GM21447 (cell line): Measurements from ENCODE around the gene CACNG5.
"Not testable (repeated sequence)": the region's sequence is repeated elsewhere in the genome, so short reads cannot be mapped to it uniquely, and the experiment has no call there.

Source experiments
- ATAC-seq: cut with Tn5 transposase; IDR thresholded peaks from one replicate; pipeline ENCODE4 v1.9.1; 2021; ENCODE audit not compliant: unreplicated experiment

Gene CACNG5

DNA sequence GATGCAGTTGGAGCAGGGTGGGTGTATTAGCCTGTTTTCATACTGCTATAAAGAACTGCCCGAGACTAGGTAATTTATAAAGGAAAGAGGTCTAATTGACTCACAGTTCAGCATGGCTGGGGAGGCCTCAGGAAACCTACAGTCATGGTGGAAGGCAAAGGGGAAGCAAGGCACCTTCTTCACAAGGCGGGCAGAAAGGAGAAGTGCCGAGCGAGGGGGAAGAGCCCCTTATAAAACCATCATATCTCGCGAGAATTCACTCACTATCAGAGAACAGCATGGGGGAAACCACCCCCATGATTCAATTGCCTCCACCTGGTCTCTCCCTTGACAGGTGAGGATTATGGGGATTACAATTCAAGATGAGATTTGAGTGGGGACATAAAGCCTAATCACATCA is 68.4 kb downstream of the CACNG5 start:
- ATAC-seq, result not testable (repeated sequence)

DNA sequence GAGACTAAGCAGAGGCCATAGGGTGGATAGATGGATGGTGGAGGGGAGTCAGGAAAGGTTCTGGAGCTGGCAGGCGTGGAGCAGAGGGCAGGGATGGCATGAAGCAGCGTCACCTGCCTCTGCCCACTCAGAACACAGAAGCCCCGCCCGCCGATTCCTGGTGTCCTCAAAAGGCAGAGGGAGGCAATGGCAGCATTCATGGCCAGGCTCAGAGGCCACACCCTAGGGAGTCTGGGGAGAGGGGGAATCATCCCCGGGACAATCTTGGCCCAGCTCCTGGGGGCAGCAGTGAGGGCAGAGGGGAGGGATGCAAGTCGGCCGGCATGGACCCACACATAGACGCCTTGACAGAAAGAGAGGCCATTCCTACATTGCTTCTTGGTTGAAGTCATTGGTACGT is 68.9 kb downstream of the CACNG5 start:
- no peak for ATAC-seq

DNA sequence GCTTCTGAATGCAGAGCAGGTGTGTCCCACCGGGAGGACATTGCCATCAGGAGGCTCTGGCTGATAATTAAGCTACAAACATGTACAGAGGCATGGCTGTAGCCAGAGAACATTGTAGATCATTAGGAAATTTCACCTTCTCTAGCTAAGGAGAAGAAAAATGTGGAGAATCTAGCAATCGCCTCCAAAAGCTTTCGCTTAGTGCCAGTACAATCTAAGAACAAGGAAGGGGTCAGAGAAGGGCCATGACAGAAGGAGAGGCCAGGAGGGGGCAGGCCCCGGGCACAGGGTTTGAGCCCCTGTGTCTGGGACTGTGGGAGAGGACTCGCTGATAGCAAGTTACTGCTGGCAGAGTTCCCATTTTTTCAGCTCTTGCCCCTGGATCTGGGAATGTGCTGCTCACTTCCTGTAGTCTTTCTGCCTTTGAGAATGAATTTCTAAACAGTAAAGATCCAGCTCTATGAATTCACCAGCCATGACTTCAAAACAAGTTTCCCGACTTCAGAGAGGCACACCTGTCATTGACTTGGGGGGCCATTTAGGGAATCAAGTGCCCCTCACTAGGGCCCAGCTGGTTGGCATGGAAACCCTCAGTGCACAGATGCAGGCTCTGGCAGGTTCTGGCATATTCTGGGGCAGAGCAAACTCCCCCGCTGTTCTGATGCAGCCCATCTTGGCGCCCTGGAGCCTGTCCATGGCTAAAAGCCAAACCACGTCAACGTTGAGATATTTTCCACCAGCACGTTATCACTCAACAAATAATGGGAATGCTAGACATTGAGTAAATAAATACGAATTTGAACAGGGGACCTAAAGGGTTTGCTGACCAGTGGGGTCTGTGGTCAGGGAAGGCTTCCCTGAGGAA is 70.1 kb downstream of the CACNG5 start:
- ATAC-seq, result no peak

DNA sequence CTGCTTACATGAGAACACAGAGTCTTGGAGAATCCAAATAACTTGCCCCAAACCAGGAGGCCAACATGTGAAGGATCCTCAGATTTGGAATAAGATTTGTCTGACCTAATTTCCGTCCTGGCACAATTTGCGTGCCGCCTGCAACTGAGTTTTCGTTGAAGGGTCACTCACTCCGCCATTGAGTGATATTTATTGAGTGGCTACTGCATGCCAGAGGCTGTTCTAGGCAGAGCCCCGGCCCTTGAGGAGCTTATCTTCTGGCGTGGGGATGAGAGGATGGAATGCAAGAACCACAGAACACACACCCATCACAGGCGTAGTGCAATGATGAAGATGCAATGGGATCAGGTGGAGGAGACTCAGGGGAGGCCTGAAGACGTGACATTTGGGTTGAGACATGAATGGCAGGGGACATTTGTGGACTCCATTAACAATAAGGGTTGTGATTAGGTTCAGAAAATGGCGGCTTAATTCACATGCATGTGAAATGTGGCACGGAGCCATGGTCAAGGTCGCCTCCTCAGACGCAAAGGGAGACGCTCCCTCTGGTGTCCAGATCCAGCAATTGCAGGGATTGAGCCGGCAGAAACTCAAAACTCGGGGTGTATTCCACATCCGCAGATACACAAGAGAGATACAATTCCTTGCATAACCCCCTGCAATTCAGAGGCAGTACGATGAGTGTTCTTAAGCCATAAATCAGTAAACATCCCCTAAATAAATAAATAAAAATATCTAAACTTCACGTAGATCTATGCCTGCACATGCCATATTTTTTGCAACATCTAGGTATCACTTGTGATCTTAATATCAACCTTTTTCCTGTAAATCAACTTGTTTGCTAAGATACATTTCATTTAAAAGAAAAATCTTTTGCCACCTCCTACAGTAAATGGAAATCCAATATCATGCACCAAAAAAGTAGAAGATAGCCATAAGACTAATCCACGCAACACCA is 71.7 kb downstream of the CACNG5 start:
- ATAC-seq, result no peak

DNA sequence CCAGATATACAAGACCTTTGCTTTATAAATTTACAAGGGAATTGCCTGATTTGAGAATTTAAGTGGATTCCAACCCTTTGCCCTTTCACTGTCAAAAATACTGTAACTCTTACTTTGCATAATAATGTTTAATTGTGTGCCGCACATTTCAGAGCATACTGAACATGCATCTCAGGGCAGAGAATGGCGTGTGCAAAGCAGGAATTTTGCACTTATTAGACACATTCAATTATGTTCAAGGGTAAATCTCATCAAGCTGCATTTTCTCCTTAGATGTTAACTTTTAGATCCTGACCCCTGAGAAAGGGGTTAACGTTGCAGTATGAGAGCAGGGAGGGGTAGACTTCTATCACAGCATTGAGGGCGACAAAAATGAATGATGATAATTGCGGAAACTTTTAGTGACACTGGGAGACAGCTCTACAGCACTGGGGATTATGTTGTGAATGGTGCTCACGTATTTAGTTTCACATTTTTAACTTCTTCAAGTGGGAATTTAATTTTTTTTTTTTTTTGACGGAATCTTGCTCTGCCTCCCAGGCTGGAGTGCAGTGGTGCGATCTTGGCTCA is 75.0 kb downstream of the CACNG5 start:
- no peak for ATAC-seq

DNA sequence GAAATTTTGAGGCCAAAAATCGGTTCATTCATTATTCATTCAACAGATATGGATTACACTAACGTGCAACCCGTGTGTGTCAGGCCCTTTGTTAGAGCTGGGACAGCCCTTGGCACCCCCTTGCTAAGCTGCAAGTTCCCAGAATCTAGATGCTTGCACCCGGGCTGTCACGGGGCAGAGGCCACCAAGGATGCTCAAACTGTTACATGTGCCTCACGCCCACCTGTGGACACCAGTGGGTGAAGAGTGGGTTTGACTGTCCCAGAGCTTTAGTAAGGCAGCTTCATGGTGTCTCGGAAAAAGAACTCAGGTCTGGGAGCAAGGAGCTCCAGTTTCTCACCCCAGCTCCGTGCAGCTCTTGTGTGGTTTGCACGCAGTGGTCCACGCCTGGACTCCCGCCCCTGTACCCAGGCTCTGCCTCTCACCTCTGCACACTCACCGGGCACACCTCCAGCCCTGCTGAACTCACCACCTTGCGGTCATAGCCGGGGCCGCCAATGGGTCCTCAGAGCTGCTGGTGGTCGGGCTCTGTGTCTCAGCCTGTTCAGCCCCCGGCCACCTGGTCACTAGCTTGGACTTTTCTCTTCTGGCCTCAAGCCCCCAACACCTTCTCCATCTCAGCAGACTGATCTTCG is 75.9 kb downstream of the CACNG5 start:
- no peak for ATAC-seq

DNA sequence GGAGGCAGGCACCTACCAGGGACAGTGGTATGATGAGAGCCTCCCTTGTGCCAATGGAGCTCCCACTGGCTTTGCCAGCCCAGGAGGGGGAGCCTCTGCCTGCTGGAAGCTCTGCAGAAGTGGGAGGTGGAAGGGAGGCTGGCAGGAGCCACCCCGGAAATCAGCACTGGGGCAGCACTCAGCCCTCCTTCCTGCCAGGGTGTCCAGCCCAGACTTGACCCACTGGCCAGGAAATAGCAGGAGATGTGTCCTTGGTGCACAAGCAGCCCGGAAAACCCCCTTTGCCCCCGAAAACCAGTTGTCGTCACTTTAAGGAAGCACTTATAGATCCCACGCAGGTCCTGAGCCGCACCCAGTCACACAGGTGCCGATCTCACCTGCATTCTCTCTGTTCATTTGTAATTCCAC is 80.3 kb downstream of the CACNG5 start:
- ATAC-seq, result no peak

DNA sequence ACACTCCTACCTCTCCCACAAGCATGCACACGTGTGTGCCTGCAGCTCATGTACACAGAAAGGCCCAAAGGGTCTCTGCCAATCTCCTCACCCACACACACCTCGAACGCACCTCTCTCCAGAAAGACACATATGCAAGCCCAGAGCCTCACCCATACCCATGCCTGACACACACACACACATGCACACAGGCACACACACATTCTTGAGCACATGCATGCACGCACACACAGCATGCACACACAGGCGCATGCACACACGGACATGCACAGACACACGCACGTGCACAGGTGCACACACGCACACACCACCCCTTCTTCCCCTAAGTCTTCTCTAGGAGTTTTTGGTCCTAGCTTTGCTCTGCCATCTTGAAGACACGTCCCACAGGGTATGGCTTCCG is 80.9 kb downstream of the CACNG5 start:
- no peak for ATAC-seq

DNA sequence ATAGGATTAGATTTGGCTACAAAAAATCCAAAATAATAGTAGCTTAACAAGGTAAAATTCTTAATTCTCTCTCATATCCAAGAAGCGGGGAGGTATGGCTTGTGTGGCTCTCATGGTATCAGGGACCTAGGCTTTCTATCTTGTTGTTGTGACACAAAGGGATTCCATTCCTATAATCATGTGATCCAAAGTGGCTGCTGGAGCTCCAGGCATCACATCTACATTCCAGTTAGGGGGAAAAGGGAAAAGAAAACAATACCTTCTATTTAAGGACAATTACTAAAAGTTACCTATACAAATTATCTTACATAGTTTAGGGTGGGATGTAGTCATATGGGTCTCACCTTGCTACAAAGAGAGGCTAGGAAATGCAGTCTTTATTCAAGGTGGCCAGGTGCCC is 82.0 kb downstream of the CACNG5 start:
- no peak for ATAC-seq

DNA sequence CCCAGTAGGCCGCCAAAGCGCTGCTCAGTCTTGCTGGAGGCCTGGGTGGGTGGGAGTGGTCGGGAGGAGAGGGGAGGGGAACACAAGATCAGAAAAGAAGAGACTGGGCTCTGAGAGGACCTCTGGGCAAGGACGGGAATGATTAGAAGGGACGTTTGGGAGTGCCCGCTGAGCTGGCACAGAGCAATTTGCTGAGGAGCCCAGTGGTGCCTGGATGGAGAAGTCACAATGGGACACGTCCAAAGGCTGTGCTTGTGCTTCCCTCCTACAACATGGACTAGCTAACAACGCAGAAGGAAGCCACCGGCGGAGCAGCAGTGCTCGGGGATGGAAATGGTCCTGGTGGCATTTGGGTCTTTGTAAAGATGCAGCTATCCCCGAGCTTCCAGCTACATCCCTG is 84.0 kb downstream of the CACNG5 start:
- ATAC-seq, result no peak

DNA sequence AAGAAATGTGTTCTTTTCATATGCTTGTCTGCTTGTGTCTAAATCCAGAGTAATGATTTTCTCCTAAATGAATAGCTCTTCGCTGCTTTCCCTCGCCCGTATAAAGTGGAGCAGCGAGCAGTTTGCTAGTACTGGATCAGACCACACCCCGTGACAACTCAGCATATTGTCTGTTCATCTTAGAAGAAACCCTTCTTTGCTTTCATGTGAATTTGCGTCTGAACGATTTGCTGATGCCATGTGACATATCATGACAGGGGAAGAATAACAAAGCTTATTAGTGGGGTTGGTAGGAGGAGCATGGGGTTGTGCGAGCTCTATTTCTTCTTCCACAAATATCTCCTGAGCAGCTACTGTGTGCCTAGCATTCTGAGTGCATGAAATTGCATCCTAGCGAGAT is 85.5 kb downstream of the CACNG5 start:
- ATAC-seq, result no peak

DNA sequence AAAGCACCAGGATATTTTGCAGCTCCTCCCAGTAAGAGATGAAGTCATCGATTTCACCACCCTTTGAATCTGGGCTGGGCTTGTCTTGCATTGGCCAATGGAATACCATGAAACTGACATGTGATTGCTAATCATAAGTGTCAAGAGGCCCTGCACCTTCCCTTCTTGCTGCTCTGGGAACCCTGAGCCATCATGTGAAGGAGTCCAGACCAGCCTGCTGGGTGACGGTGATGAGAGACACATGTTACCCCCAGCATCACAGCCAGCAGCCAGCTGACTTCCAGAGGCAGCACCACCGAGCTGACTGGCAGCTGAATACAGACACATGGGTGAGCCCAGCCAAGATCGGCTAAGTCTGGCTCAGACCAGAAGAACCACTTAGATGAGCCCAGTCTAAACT is 86.0 kb downstream of the CACNG5 start:
- no peak for ATAC-seq

DNA sequence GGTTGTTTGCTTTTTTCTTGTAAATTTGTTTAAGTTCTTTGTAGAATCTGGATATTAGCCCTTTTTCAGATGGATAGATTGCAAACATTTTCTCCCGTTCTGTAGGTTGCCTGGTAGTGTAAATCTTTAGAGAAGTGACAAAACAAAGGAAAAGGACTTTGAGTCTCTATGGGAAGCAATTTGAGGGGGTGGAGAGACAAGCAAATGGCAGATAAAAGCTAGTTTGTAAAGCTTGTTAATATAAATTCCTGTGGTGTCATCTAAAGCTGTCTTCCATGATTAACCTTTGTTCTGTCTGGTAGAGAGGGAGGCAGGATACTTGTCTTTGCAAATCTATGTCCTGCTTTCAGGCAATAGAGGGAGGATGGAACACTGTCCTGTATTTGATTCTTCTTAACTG is 89.0 kb downstream of the CACNG5 start:
- no peak for ATAC-seq

DNA sequence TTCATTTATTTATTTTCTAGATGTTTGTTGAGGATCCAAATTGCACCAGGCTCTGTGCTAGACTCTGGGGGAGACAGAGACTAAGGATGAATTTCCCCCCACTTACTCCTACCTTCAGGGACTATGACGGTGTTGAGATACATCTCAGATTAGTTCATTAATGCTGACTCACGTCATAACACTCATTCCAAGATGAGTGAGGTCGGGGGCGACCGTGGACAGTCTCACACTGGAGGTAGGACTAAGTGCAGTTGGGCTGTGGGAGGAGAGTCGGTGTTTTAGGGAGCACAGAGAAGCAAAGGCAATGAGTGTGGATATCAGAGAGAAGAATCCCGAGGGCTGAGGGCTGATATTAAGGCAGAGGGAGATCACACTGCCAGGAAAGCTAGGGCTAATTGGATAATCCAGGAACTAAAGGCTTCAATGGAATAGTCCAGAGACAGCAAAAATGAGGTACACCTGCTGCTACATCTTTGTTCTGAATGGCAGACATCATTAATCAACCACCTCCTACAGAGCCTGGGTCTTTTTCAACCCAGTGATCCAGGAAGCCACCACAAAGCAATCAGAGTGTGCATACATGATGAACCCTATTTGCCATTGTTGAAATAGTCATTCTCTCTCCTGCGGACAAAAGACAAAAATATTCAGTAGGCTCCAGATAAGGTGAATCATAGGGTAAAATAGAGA is 91.0 kb downstream of the CACNG5 start:
- no peak for ATAC-seq

DNA sequence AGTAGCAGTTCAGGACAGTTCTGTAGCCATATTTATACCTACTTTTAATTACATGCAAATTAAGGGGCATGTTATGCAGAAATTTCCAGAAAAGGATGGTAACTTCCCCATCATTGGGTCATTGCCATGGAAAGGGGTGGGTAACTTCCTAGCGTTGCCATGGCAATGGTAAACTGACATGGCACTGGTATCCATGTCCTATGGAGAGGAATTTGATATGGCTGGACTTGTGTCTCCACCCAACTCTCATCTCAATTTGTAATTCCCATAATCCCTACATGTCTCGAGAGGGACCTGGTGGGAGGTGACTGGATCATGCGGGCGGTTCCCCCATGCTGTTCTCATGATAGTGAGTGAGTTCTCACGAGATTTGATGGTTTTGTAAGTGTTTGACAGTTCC is 94.0 kb downstream of the CACNG5 start:
- ATAC-seq, result no peak

DNA sequence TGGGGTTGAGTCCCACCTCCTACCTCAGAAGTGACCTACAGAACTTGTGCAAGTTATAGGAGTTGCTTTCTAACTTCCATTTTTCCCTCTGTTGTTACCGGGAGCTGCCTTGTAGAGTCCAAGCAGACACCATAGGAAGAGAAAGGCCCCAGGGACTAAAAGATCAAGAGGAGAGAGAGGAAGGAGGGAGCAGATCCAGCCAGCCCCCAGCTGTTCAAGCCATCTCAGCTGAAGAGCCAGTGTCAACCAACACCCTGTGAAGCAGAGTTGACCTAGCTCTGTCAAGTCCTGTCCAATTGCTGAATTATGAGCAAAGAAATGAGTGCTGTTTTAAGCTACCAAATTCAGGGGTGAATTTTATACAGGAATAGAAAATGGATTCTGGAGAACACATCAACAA is 94.7 kb downstream of the CACNG5 start:
- no peak for ATAC-seq

DNA sequence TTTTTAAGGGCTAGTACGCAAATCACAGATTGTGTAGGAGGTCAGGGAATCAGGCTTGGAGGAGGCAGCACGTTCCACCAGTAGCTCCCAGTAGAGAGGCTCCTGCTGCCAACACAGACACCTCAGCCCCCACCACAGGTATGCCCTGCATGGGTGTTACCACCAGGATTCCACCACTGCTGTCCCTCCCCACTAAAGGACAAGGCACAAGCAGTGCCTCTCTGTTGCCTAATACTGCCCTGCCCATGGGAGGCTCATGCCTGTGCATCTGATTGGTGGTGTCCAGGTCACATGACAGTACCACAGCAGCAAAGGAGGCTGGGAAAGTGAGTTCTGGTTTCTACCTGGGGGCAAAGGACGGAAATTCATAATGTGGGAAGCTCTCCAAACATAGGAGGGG is 96.0 kb downstream of the CACNG5 start:
- ATAC-seq, result no peak

DNA sequence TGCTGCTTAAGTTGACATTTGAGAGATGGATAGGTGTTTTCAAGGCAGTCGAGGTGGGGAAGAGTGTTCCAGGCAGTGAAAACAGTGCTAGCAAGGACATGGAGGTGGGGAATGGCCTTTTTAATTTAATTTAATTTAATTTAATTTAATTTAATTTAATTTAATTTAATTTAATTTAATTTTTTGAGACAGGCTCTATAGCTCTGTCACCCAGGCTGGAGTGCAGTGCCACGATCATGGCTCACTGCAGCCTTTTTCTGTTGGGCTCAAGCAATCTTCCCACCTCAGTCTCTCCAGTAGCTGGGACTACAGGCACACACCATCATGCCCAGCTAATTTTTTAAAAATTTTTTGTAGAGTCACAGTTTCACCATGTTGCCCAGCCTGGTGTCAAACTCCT is 97.4 kb downstream of the CACNG5 start:
- ATAC-seq, result no peak

DNA sequence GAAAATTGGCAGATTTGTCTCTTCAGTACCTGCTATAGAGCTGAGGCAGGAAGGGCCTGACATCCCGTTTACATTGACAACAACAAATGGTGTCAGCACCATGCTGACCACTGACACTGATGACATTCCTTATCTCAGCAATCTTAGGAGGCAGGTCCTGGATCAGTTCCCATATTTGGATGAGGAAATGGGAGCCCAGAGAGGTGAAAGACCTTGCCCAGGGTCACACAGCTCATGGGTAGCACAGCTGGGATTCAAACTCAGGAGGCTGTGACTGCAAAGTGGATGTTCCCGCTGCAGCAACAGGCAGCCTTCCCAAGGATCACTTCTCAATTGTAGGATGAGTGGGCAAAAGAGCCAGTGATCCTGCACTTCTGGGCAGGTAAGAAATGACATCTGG is 99.1 kb downstream of the CACNG5 start:
- ATAC-seq, result no peak
